KOPT-K1 (cell line): ENCODE data around the gene SCNN1B.

ENCODE experiments used
- H3K27ac ChIP-seq: fragments of 200-600 bp; sonication (generic); 2 replicates; pipeline ENCODE4 v1.5.1; 2016; ENCODE audit warnings: antibody characterized with exemption, mild to moderate bottlenecking, low read depth, low read length; ENCODE audit not compliant: poor library complexity, severe bottlenecking
- H3K36me3 ChIP-seq: fragments of 200-600 bp; sonication (generic); 2 replicates; pipeline ENCODE4 v1.5.1; 2017; ENCODE audit warnings: antibody characterized with exemption, mild to moderate bottlenecking, low read length, moderate library complexity; ENCODE audit not compliant: insufficient read depth
- H3K9me3 ChIP-seq: fragments of 200-600 bp; sonication (generic); 2 replicates; pipeline ENCODE4 v1.5.1; 2017; ENCODE audit warnings: antibody characterized with exemption, low read length, mild to moderate bottlenecking; ENCODE audit not compliant: insufficient read depth, poor library complexity, severe bottlenecking

The SCNN1B gene

DNA sequence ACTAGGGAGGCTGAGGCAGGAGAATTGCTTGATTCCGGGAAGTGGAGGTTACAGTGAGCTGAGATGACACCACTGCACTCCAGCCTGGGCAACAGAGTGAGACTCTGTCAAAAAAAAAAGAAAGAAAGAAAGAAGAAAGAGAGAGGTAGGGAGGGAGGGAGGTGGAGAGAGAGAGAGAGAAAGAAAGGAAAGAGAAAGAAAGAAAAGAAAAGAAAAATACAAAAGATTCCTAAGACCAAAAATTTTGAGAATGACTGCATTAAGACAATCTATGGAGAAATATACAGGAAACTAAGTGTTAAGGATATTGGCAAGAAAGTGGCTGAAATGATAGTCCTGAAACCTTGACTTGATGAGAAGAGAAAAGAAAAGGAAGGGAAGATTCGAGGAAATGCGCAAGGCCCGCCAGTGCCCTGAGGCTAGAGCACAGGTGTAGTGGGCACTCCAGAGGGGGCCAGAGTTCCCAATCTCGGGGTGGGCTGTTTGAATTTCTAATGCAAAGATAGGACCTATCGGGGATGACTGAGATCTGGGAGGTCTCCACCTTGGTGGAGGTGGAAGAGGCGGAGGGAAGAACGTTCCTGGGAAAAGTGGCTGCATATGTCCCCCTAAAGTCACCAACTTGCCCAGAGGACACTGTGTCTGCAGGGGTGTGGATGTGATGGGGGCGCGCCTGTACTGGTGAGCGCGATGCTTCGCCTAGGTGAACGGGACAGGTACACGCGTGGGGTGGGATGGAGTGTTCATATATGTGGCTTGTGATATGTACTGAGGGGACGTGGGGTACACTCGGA, 654 bp upstream of the SCNN1B start:
- Histone ChIP-seq H3K27ac (no peak overlapping the region), H3K9me3 (peaks cover 4% of the 10 kb centered on the region), H3K36me3 (no peaks in the 10 kb centered on the region)

DNA sequence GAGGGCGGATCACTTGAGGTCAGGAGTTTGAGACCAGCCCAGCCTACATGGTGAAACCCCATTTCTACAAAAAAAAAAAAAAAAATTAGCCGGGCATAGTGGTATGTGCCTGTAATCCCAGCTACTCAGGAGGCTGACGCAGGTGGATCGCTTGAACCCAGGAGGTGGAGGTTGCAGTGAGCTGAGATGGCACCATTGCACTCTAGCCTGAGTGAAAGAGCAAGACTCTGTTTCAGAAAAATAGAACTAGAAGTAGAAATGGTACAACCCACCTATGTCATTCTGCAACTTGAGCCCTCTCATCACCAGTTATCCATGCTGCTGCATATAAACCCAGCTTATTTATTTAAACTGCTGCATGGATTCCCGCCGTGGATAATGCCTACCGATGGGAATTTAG, 1.6 kb downstream of the SCNN1B start:
- no peaks in the 10 kb centered on the region for H3K36me3 ChIP-seq

DNA sequence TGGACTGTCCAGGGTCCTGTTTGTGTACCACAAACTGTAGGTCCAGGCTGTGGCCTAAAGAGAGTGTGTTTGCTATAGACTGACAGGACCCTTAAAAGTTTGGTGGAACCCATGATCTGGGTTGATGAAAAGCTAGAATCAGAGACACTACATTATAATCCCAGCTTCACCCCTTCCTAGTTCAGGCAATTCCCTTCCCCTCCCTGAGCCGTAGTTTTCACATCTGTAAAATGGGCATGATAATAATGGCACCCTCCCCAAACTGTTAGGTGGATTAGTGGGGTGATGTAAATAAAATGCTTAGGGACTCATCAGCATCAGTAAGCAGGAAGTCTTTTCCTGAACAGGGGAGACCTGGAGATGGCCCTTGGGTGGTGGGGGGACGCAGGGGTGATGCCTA, 2.5 kb downstream of the SCNN1B start:
- no peaks in the 10 kb centered on the region for H3K9me3 ChIP-seq
- no peaks in the 10 kb centered on the region for H3K36me3 ChIP-seq
- no peak overlapping the region for H3K27ac ChIP-seq

More for the DNA sequence above, 1.6 kb downstream of the SCNN1B start:
- Histone ChIP-seq H3K9me3 (no peaks in the 10 kb centered on the region), H3K27ac (no peak overlapping the region)

DNA sequence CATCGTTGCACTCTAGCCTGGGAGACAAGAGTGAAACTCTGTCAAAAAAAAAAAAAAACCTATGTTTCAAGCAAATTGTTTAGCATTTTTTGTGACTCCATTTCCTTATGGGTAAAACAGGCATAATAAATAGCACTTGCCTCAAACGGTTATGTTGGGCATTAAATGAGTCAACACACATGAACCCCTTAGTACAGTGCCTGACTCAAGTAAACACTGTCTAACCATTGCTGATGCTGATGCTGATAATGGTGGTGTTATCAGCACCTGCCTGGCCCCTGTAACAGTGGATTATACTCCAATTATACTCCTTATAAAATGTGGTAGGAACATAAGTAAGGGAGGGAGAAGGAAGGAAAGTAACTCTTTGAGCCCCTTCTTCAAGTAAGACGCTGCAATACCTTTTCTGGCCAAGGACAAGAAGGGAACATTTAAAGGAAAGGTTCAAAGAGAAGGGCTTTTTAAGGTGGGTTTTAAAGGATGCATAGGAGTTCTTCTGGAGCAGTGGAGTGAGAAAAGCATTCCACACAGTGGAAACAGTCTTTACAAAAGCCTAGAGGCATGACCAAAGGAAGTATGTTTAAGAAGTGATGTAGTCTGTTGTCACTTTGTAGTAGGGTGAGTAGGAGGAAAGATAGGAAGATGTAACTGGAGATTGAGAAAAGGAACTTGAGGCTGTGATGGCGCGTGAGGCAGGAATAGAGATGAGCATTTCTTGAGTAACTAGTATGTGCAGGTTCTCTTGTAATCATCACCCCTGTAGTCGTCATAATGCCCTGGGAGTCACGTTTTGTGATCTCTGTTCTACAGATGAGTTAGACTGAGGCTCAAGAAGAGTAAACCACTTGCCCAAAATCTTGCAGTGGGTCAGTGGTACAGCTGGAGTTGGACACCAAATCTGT, 4.3 kb downstream of the SCNN1B start:
- H3K27ac ChIP-seq: no peak overlapping the region

DNA sequence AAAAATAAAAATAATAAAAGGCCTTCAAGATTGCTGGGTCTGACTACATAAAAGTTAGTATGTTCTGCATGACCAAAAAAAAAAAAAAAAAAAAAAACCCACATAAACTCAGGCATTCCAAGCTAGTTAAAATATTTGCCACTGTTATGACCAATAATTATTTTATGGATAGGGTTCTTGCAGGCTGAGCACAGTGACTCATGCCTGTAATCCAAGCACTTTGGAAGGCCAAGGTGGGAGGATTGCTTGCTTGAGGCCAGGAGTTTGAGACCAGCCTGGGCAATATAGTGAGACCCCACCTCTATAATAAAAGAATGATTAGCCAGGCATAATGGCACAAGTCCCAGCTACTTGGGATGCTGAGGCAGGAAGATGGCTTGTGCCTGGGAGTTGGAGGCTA, 8.1 kb downstream of the SCNN1B start:
- peaks cover 7% of the 10 kb centered on the region for H3K9me3 ChIP-seq

More for the DNA sequence above, 4.3 kb downstream of the SCNN1B start:
- no peaks in the 10 kb centered on the region for H3K36me3 ChIP-seq
- H3K9me3 ChIP-seq: peaks cover 7% of the 10 kb centered on the region

DNA sequence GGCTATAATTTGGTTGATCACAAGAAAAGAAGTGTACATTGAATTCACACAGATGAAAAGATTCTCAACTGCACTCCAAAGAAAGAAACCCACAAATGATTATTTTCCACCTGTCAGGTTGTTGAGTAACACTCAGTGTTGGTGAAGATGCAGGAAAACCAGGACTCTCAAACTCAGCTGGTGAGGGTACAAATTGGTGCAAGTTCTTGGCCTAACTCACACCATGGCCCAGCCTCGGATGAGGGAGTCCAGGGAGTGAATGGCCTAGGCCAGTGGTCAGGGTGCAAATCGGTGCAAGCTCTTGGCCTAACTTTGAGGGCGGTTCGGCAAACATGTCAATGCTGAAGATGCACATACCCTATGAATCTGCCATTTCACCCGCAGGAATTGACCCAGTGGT, 8.6 kb downstream of the SCNN1B start:
- Histone ChIP-seq H3K9me3 (peaks cover 7% of the 10 kb centered on the region), H3K36me3 (no peaks in the 10 kb centered on the region), H3K27ac (no peak overlapping the region)

More for the DNA sequence above, 8.1 kb downstream of the SCNN1B start:
- Histone ChIP-seq H3K36me3 (no peaks in the 10 kb centered on the region), H3K27ac (no peak overlapping the region)

DNA sequence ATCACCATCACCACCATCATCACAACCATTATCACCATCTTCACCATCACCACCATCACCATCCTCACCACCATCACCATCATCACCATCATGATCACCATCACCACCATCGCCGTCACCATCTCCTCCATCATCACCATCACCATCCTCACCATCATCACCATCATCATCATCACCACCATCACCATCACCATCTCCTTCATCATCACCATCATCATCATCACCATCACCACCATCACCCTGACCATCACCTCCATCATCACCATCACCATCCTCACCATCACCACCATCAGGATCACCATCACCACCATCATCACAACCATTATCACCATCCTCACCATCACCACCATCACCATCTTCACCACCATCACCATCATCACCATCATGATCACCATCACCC, 14.1 kb downstream of the SCNN1B start:
- Histone ChIP-seq H3K27ac (no peak overlapping the region), H3K36me3 (no peaks in the 10 kb centered on the region), H3K9me3 (peaks cover under 1% of the 10 kb centered on the region)

DNA sequence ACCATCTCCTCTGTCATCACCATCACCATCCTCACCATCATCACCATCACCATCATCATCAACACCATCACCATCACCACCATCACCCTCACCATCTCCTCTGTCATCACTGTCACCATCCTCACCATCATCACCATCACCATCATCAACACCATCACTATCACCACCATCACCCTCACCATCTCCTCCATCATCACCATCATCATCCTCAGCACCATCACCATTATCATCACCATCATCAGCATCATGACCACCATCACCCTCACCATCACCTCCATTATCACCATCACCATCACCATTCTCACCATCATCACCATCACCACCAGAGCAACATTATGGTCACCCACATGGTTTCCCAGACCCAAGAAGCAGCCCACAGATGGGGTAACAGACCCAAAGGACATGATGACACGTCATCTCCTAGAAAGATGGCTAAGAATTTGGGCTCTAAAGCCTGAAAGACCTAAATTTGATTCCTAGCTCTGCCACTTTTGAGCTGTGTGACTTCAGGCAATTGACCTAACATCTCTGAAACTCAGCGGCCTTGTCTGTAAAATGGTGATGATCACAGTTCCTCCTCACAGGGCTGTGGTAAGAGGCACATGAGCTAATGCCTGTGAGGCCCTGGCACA, 14.6 kb downstream of the SCNN1B start:
- H3K27ac ChIP-seq: no peak overlapping the region
- H3K36me3 ChIP-seq: no peaks in the 10 kb centered on the region
- H3K9me3 ChIP-seq: no peaks in the 10 kb centered on the region

DNA sequence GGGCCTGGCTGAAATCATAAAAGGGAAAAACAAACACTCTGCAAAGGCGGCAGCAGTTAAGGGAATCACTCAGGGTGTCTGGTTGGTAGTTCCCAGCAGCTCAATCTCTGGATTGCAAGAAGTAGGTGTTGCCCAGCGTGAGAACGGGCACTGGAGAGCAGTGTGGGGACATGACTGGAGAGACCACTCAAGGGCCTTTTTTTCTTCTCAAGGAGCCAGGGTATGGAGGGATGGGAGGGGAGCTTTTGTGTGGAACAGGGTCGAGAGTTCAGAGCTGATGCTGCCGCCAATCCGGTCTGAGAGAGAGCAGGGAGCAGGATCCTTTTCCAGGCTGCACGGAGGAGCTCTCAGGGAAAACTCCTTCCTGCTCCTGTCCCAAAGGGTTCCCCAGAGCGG, 15.2 kb downstream of the SCNN1B start:
- Histone ChIP-seq H3K36me3 (no peaks in the 10 kb centered on the region), H3K27ac (no peak overlapping the region), H3K9me3 (no peaks in the 10 kb centered on the region)

DNA sequence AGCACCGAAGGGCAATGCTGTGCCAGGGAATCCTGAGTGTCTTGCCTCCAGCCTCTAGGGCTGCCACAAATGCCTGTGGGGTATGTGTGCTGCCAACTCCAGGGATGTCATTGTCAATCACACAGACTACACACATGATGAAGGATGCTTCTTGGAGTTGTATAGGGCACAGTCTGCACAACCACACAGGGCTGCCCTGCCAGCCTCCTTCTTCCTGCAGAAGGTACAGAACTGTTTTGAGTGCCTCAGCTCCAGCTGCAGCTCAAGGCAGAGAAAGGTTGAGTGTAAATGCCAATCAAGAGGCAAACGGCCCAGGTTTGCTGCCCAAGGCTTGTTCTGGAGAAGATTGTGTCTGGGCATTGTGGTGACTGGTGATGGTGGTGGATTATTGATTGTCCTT, 15.6 kb downstream of the SCNN1B start:
- no peaks in the 10 kb centered on the region for H3K36me3 ChIP-seq
- no peak overlapping the region for H3K27ac ChIP-seq
- no peaks in the 10 kb centered on the region for H3K9me3 ChIP-seq

DNA sequence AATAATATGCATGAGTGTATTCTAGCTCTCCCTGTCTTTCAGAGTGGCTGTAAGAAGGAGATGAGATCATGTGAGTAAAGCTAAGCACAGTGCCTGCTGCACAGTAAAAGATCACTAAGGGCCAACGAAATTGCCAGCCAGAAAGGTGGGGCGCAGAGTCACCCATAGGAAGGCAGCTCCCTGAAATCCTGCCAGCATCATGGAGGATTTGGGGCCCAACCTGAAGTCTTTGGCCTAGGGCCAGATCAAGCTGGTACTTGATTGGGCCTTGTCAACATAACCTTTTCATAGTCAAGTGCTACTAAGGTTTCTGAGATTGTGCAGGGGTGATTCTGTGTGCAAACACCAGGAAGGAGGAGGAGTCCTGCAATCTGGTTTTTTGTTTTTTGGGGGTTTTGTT, 16.5 kb downstream of the SCNN1B start:
- H3K36me3 ChIP-seq: no peaks in the 10 kb centered on the region
- H3K27ac ChIP-seq: no peak overlapping the region
- H3K9me3 ChIP-seq: no peaks in the 10 kb centered on the region

DNA sequence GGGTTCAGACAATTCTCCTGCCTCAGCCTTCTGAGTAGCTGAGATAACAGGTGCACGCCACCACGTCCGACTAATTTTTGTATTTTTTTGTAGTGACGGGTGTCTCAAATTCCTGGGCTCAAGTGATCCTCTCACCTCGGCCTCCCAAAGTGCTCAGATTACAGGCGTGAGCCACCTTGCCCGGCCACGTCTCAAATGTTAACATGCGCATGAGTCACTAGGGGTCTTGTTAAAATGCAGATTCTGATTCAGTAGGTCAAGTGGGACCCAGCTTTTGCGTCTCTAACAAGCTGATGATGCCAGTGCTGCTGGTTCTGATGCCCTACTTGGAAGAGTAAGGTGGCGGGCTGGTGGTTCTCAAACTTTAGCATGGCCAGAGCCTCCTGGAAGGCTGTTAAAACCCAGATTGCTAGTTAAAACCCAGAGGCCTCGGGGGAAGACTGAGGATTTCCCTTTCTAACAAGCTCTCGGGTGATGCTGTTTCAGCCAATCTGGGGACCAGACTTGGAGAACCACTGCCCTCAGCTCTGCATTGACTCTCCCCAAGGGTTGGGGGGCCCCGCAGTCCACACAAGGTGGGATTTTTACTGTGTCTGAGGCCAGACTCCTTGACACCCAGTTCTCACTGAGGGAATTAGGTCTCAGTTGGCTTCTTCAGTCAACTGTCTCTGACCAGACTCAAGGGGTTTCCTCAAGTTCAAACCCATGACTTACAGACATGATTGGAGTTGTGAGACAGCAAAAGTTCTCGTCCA, 17.9 kb downstream of the SCNN1B start:
- H3K36me3 ChIP-seq: no peaks in the 10 kb centered on the region
- no peak overlapping the region for H3K27ac ChIP-seq
- H3K9me3 ChIP-seq: no peaks in the 10 kb centered on the region

DNA sequence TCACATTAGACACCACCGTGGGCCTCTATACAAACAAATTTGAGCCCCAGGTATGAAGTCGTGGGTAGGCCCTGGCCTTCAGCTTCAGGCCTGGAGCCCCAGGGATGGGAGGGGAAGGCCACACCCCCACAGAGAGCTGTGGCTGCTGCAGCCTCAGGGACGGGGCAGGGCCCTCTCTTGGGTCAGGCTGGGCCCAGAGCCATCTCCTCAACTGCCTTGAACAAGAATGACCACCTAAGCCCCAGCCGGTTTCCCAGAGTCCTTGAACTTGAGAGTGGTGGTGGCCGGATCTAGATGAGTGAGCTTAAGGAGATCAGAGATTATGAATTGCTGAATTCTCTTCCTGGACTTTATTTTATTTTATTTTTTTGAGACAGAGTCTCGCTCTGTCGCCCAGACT, 18.6 kb downstream of the SCNN1B start:
- Histone ChIP-seq H3K27ac (no peak overlapping the region), H3K9me3 (no peaks in the 10 kb centered on the region), H3K36me3 (no peaks in the 10 kb centered on the region)

DNA sequence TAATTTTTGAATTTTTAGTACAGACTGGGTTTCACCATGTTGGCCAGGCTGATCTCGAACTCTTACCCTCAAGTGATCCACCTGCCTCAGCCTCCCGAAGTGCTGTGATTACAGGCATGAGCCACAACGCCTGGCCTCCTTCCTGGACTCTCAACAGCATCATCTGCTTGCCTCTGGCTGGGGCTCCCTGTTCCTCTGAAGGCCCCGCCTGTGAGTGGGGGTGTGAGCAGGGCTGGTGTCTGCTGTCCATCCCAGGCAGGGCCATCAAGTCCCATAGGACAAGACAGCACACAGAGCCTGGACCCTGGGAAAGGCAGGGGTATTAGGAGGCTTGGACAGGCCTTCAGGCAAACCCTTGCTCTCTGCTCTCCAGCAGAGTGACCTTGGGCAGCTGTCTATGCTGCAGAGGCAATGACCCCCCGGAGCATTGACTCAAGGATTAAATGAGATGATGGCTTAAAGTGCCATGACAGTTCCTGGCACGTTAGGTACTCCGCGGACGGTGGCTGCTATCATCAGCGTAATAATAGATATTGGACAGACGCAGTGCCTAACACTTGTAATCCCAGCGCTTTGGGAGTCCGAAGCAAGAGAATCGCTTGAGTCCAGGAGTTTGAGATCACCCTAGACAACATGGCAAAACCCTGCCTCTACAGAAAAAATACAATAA, 19.2 kb downstream of the SCNN1B start:
- Histone ChIP-seq H3K36me3 (no peaks in the 10 kb centered on the region), H3K27ac (no peak overlapping the region), H3K9me3 (no peaks in the 10 kb centered on the region)
